Heart left ventricle (tissue), 13 donors: ENCODE results near the gene MMD2.

ENCODE experiments used
- POLR2A ChIP-seq, 2 donors: fragments of 450-650 bp; IDR thresholded peaks; one replicate each; pipeline ENCODE4 v1.6.1; 2017; ENCODE audit warnings: antibody characterized with exemption in 2 of 2, mild to moderate bottlenecking in 2 of 2, moderate library complexity in 2 of 2
- TF ChIP-seq, protein P1 (sequence below), 12 donors: fragments of 200-600 bp; sonication (generic) in 4 of 12; IDR thresholded peaks; one replicate each; pipeline versions ENCODE4 v1.5.0 to v1.8.0; 2018 to 2022; ENCODE audit warnings: antibody characterized with exemption in 12 of 12, mild to moderate bottlenecking in 5 of 12
- donor health status: ischemic (EF 13 %, LVEDD 7.1; RV severe dilation, severe dysfunction).
- donor health status: DM: no; HTN: yes; CAD: no.
- donor health status: DM: no; HTN: no; CAD: no.
- donor health status: ischemic (EF 25% LVEDD 6.9; RV normal size, moderate dysfunction).
- donor health status: ischemic (EF 25% LVEDD 5.7; RV mildly dilated, moderate dysfunction).
- donor health status: ischemic (EF 35%, LVEDD 5.7; RV mildly dilated, moderate dysfunction).
- donor health status: nonischemic (EF 11% LVEDD 7.7; RV severe dilation, severe dysfunction).
- donor health status: DM: yes; HTN: yes; CAD: no.
- donor health status: PGD.
- donor health status: ischemic (EF 29% LVEDD 5.4; RV normal size, mild dysfunction).
- donor health status: nonischemic (EF 23%, LVEDD 6.1; RV moderate dilation, normal function).

DNA sequence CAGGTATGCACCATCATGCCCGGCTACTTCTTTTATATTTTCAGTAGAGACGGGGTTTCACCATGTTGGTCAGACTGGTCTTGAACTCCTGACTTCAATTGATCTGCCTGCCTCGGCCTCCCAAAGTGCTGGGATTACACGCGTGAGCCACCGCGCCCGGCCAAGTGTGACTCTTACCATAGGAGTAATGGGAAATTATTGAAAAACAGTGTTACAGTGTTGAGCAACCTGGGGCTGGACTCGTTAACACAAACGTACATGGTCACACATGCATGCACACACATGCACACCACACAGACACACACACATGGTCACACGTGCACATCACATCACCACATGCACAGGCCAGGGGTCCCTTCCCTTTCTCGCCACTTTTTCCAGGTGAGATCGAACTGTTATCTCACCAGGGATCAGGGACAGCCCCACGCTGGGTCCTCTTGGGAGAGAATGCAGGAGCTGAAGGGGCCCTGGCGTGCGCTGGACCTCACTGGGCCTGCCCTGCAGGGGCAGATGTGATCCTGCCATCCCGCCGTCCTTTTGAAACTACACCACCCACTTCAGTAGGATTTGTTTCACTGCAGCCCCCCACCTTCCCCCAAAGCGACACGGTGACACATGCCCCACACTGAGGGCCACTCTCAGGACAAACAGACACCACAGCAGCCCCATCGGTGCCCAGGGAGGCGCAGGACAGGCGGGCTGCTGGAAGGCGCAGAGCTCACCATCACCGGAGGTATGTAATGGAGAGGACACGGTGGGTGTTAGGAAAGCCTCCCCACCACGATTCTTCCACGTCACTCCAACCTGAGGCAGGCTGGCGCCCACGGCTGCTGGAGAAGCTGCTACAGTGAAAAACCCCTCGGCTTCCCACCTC, 85.7 kb downstream of the MMD2 start:
- TF ChIP-seq, protein P1, sequence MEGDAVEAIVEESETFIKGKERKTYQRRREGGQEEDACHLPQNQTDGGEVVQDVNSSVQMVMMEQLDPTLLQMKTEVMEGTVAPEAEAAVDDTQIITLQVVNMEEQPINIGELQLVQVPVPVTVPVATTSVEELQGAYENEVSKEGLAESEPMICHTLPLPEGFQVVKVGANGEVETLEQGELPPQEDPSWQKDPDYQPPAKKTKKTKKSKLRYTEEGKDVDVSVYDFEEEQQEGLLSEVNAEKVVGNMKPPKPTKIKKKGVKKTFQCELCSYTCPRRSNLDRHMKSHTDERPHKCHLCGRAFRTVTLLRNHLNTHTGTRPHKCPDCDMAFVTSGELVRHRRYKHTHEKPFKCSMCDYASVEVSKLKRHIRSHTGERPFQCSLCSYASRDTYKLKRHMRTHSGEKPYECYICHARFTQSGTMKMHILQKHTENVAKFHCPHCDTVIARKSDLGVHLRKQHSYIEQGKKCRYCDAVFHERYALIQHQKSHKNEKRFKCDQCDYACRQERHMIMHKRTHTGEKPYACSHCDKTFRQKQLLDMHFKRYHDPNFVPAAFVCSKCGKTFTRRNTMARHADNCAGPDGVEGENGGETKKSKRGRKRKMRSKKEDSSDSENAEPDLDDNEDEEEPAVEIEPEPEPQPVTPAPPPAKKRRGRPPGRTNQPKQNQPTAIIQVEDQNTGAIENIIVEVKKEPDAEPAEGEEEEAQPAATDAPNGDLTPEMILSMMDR (IDR thresholded peaks at IDR 0.05), result no peak
- TF ChIP-seq POLR2A (IDR thresholded peaks at IDR 0.05), result no peak
